H1 (cell line): ENCODE data around the gene ZDHHC24. TPM values are rescaled to one million over a fixed set of nuclear protein-coding genes. Genes with fewer than 3 reads are reported as not detected.
A peak's percentile ranks its signal among the peaks of the same experiment; 100 is the strongest.

Experiments
- CTCF ChIA-PET: fragments of 300-600 bp; sonication (Branson Sonifier 250); formaldehyde crosslinking; loops from one replicate; lab custom pipeline; 2021; ENCODE audit not compliant: partially characterized antibody; lab: Charles Lee
- POLR2A ChIA-PET: fragments of 300-600 bp; sonication (Branson Sonifier 250); formaldehyde crosslinking; loops from one replicate; lab custom pipeline; 2021; ENCODE audit warnings: inconsistent platforms; ENCODE audit not compliant: partially characterized antibody; lab: Charles Lee
- DNase-seq, 2 experiments: peaks; one replicate each; pipeline versions ENCODE4 v3.0.0 to v3.0.0-alpha.2; 2010 to 2022; ENCODE audit warnings: low spot score in 2 of 2, low read depth in 1 of 2, mixed read lengths in 1 of 2
- FAIRE-seq: peaks from 2 replicates; lab custom pipeline; 2011; peaks lifted over from hg19 to GRCh38; lab: Jason Lieb, UNC
- H2AFZ ChIP-seq: 2 replicates; pipeline ENCODE4 v1.8.1; 2012; ENCODE audit warnings: low read length, inconsistent platforms
- H2AK5ac ChIP-seq: 2 replicates; pipeline ENCODE4 v1.6.1; 2013; ENCODE audit warnings: low read depth, low read length
- H2BK120ac ChIP-seq: replicated peaks from 2 replicates; pipeline ENCODE3; 2013; ENCODE audit warnings: low read depth, low read length, inconsistent platforms
- H2BK12ac ChIP-seq: 2 replicates; pipeline ENCODE4 v1.6.1; 2013; ENCODE audit warnings: low read depth, low read length
- H2BK15ac ChIP-seq: 2 replicates; pipeline ENCODE4 v1.6.1; 2013; ENCODE audit warnings: low read length
- H2BK20ac ChIP-seq: 2 replicates; pipeline ENCODE4 v1.6.1; 2013; ENCODE audit warnings: low read length
- H2BK5ac ChIP-seq: 2 replicates; pipeline ENCODE4 v1.6.1; 2013; ENCODE audit warnings: low read depth, low read length
- H3K14ac ChIP-seq: 2 replicates; pipeline ENCODE4 v1.6.1; 2013; ENCODE audit warnings: inconsistent platforms; ENCODE audit not compliant: insufficient read length
- H3K18ac ChIP-seq: 2 replicates; pipeline ENCODE4 v1.6.1; 2013; ENCODE audit warnings: low read length; ENCODE audit errors: extremely low read depth
- H3K23ac ChIP-seq: 2 replicates; pipeline ENCODE4 v1.6.1; 2013; ENCODE audit warnings: inconsistent platforms; ENCODE audit not compliant: insufficient read length
- H3K23me2 ChIP-seq: 2 replicates; pipeline ENCODE4 v1.6.1; 2013; ENCODE audit warnings: low read depth, low read length
- H3K27ac ChIP-seq: 2 replicates; pipeline ENCODE4 v1.6.1; 2011; ENCODE audit warnings: low read depth, low read length, inconsistent platforms
- H3K27me3 ChIP-seq, 4 experiments: replicated peaks in 1 of 4; 1 replicate in 1 of 4; 2 replicates in 3 of 4; pipeline versions ENCODE4 v1.6.1 to v1.8.1; 2011 to 2013; ENCODE audit warnings: low read length in 3 of 4, mild to moderate bottlenecking in 3 of 4, inconsistent platforms in 2 of 4, mixed read lengths in 2 of 4, moderate library complexity in 1 of 4; ENCODE audit not compliant: control insufficient read depth in 3 of 4, insufficient read depth in 3 of 4; ENCODE audit errors: extremely low read depth in 1 of 4
- H3K36me3 ChIP-seq, 4 experiments: 2 replicates each; pipeline versions ENCODE4 v1.6.1 to v1.8.1; 2011 to 2013; ENCODE audit warnings: mild to moderate bottlenecking in 4 of 4, low read length in 3 of 4, moderate library complexity in 2 of 4, control low read depth in 1 of 4, inconsistent platforms in 1 of 4; ENCODE audit not compliant: insufficient read depth in 4 of 4, control insufficient read depth in 2 of 4
- H3K4ac ChIP-seq: replicated peaks from 2 replicates; pipeline ENCODE3; 2013; ENCODE audit warnings: low read length, low read depth, mixed read lengths, inconsistent platforms; ENCODE audit not compliant: insufficient read length
- H3K4me1 ChIP-seq, 4 experiments: replicated peaks in 1 of 4; 1 replicate in 1 of 4; 2 replicates in 3 of 4; pipeline versions ENCODE4 v1.6.1 to v1.8.1; 2011 to 2013; ENCODE audit warnings: low read length in 3 of 4, inconsistent platforms in 2 of 4, mixed read lengths in 1 of 4; ENCODE audit not compliant: insufficient read depth in 4 of 4, control insufficient read depth in 3 of 4
- H3K4me2 ChIP-seq, 2 experiments: 2 replicates each; pipeline versions ENCODE4 v1.6.1 to v1.8.1; 2011 to 2013; ENCODE audit warnings: low read depth in 2 of 2, low read length in 2 of 2, control low read depth in 1 of 2, inconsistent platforms in 1 of 2, mild to moderate bottlenecking in 1 of 2; ENCODE audit not compliant: insufficient read depth in 1 of 2
- H3K4me3 ChIP-seq, 4 experiments: fragments of 200-600, 300-600 bp in 1 of 4; sonication (generic), shearing (Covaris generic), sonication (Bioruptor Twin) in 1 of 4; 2 replicates each; pipeline versions ENCODE4 v1.5.1 to v1.8.1; 2011 to 2016; ENCODE audit warnings: low read length in 4 of 4, low read depth in 3 of 4, control low read depth in 2 of 4, inconsistent platforms in 2 of 4, mild to moderate bottlenecking in 2 of 4, mixed read lengths in 1 of 4, moderate library complexity in 1 of 4; ENCODE audit not compliant: insufficient read depth in 2 of 4; ENCODE audit errors: extremely low read depth in 1 of 4
- H3K56ac ChIP-seq: replicated peaks from 2 replicates; pipeline ENCODE3; 2013; ENCODE audit warnings: low read depth, mild to moderate bottlenecking, mixed read lengths, low read length, inconsistent platforms; ENCODE audit not compliant: insufficient read length
- H3K79me1 ChIP-seq: 2 replicates; pipeline ENCODE4 v1.6.1; 2013; ENCODE audit warnings: low read depth, low read length, control low read depth
- H3K79me2 ChIP-seq, 2 experiments: 2 replicates each; pipeline versions ENCODE4 v1.6.1 to v1.8.1; 2012 to 2013; ENCODE audit warnings: low read length in 2 of 2, mild to moderate bottlenecking in 2 of 2, inconsistent platforms in 1 of 2; ENCODE audit not compliant: insufficient read depth in 2 of 2, control insufficient read depth in 1 of 2
- H3K9ac ChIP-seq, 4 experiments: replicated peaks in 1 of 4; 1 replicate in 1 of 4; 2 replicates in 3 of 4; pipeline versions ENCODE4 v1.6.1 to v1.8.1; 2011 to 2013; ENCODE audit warnings: low read depth in 3 of 4, low read length in 3 of 4, control low read depth in 2 of 4, mild to moderate bottlenecking in 2 of 4, moderate library complexity in 2 of 4, inconsistent platforms in 1 of 4; ENCODE audit errors: extremely low read depth in 1 of 4
- H3K9me3 ChIP-seq, 2 experiments: 2 replicates each; pipeline versions ENCODE4 v1.6.1 to v1.8.1; 2012 to 2013; ENCODE audit warnings: mild to moderate bottlenecking in 2 of 2, moderate library complexity in 2 of 2, control low read depth in 1 of 2, inconsistent platforms in 1 of 2, low read depth in 1 of 2, low read length in 1 of 2, mixed read lengths in 1 of 2; ENCODE audit not compliant: insufficient read depth in 2 of 2
- H4K20me1 ChIP-seq, 2 experiments: replicated peaks in 1 of 2; 2 replicates each; pipeline versions ENCODE3 to v1.8.1; 2011 to 2013; ENCODE audit warnings: inconsistent platforms in 2 of 2, low read length in 2 of 2, mild to moderate bottlenecking in 1 of 2; ENCODE audit not compliant: insufficient read depth in 2 of 2, control insufficient read depth in 1 of 2
- H4K5ac ChIP-seq: 2 replicates; pipeline ENCODE4 v1.6.1; 2013; ENCODE audit warnings: low read length, low read depth, mixed read lengths, inconsistent platforms; ENCODE audit not compliant: insufficient read length
- H4K8ac ChIP-seq: 2 replicates; pipeline ENCODE4 v1.8.0; 2013; ENCODE audit warnings: mild to moderate bottlenecking, moderate library complexity, low read length, inconsistent platforms; ENCODE audit not compliant: insufficient read depth; ENCODE audit errors: extremely low read depth
- H4K91ac ChIP-seq: replicated peaks from 2 replicates; pipeline ENCODE3; 2013; ENCODE audit warnings: low read length, mixed read lengths, inconsistent platforms; ENCODE audit not compliant: insufficient read length
- GTF2F1 ChIP-seq: IDR thresholded peaks from 2 replicates; pipeline ENCODE4 v1.6.1; 2012; ENCODE audit warnings: low read depth, low read length, improper control_type of control experiment, borderline replicate concordance
- POLR2AphosphoS5 ChIP-seq: IDR thresholded peaks from 2 replicates; pipeline ENCODE4 v1.6.1; 2011; ENCODE audit warnings: low read depth, low read length
- WGBS, 2 experiments: shearing (Covaris generic) in 1 of 2; methylation state at CpG; one replicate each; pipeline versions ENCODE4 v1.1.6 to v1.1.7; 2013 to 2015; ENCODE audit warnings: low lambda C conversion rate in 2 of 2, mixed read lengths in 2 of 2, inconsistent platforms in 1 of 2, low coverage in 1 of 2, missing lambda C conversion rate in 1 of 2; ENCODE audit not compliant: insufficient replicate concordance in 2 of 2, insufficient coverage in 1 of 2, insufficient read length in 1 of 2; ENCODE audit errors: extremely low coverage in 1 of 2, missing lambda C conversion rate in 1 of 2; 5-methylcytosine and 5-hydroxymethylcytosine counted together
- polyA plus RNA-seq, 7 experiments: library from polyadenylated mRNA; depleted of rRNA in 3 of 7; stranded (reverse) in 5 of 7; unstranded in 2 of 7; fragments of >200 nt in 5 of 7; fragments of 200-250 nt in 2 of 7; gene quantifications; 1 replicate in 5 of 7; 2 replicates in 1 of 7; 4 replicates in 1 of 7; pipeline versions ENCODE4 v1.2.1 to v1.2.3, GENCODE V29; 2011 to 2013; ENCODE audit warnings: missing spikeins in 2 of 7, mixed read lengths in 2 of 7
- total RNA-seq: library from RNA; stranded (reverse); fragmentation: NEBNext Ultra II Directional; extraction: Animal tissue kit (Norgen Biotek cat#: 25700); gene quantifications from 2 replicates; pipeline ENCODE4 v1.2.1, GENCODE V29; 2021

ZDHHC24 gene
- total and polyA plus RNA-seq, 2 of the 8 experiments (the other 6 are each of a cell fraction or from before 2014, with no cell fraction given), result 8.4 to 9.7 TPM

- Histone ChIP-seq H3K9me3 (peaks cover 9 to 17% of the 10 kb centered on the region in 2 experiments), H3K27ac (no peak overlapping the region), H3K23me2 (peaks cover 9% of the 10 kb centered on the region), H4K8ac (peak overlapping the region; percentile 94; the same call in 1 of the 2 replicates), H2AFZ (no peak overlapping the region), H2BK5ac (0 out of 2 replicates have a peak overlapping the region, but pooled peaks have one; percentile 47), H3K79me1 (peaks cover 5% of the 10 kb centered on the region), H3K14ac (no peak overlapping the region), H2BK20ac (no peak overlapping the region), H4K5ac (no peak overlapping the region), H3K56ac (no peak overlapping the region), H3K18ac (no peak overlapping the region), H3K79me2 (peaks cover 0 to 5% of the 10 kb centered on the region in 2 experiments; a peak in 2 of 4 replicates), H3K9ac (peak overlapping the region in 3 of 4 experiments; percentile 26 to 70 (median 67); a peak in 3 of 7 replicates), H3K36me3 (no peaks in the 10 kb centered on the region; a peak in 1 of 8 replicates), H2BK15ac (no peak overlapping the region), H2BK120ac (no peak overlapping the region), H3K4me2 (peak overlapping the region; percentile 60 to 92), H3K4ac (peak overlapping the region; percentile 94), H3K23ac (no peak overlapping the region), H2BK12ac (peak overlapping the region; percentile 13; the same call in 1 of the 2 replicates), H2AK5ac (0 out of 2 replicates have a peak overlapping the region, but pooled peaks have one; percentile 7), H4K20me1 (no peaks in the 10 kb centered on the region), H4K91ac (peak overlapping the region; percentile 50), H3K27me3 (peaks cover 0 to 10% (median 4%) of the 10 kb centered on the region in 4 experiments; a peak in 3 of 7 replicates), H3K4me1 (peaks cover 0 to 11% (median 7%) of the 10 kb centered on the region in 4 experiments; a peak in 6 of 7 replicates), H3K4me3 (peak overlapping the region; percentile 49 to 73 (median 64))
- 95% methylated on average over 7 of the region's 7 CpGs; no CpG with 5 or more reads in 1 of the 2 experiments for WGBS, 2 experiments
- no peak for FAIRE-seq
- TF ChIP-seq GTF2F1 (no peak), POLR2AphosphoS5 (no peak)
- no peak for DNase-seq
- ChIA-PET POLR2A (interaction anchor here (0.9 to 65.3 kb wide), 5 partner anchors 10 to 49 kb away, joined by 3 to 2165 read pairs (median 6); partner anchors contain the start of genes ACTN3, RBM14 and RBM4), CTCF (interaction anchor here (0.7 to 3.3 kb wide), 4 partner anchors 13 to 102 kb away, joined by 5 to 17 read pairs (median 6); no protein-coding TSS in a partner anchor)
Measured at GRCh38 chr11:66593650-66594049, 47.8 kb upstream of the ZDHHC24 start.
